HG03469 (cell line): ENCODE data around the gene MT1A.

Experiments
- ATAC-seq: cut with Tn5 transposase; IDR thresholded peaks from one replicate; pipeline ENCODE4 v1.9.1; 2021; ENCODE audit warnings: mild to moderate bottlenecking, moderate library complexity, moderate number of reproducible peaks; ENCODE audit not compliant: unreplicated experiment

MT1A gene

GRCh38 chr16:56630134-56630533 lies 8.3 kb upstream of the MT1A start:
- ATAC-seq, result peak; percentile 78

- no peak for ATAC-seq
These were observed 7.3 kb upstream of the MT1A start for GRCh38 chr16:56631197-56631596.

- no peak for ATAC-seq
These were observed 6.7 kb upstream of the MT1A start for GRCh38 chr16:56631832-56632155.

GRCh38 chr16:56632156-56632847 lies 6.2 kb upstream of the MT1A start, which contains the start of gene MT1M:
Gene MT1M (plus strand): TSS chr16:56632659. CDS start chr16:56632732, 73 bp downstream.
- ATAC-seq, result no peak

GRCh38 chr16:56632848-56633365 lies 5.6 kb upstream of the MT1A start:
- ATAC-seq, result no peak

- ATAC-seq, result no peak
These were observed 4.9 kb upstream of the MT1A start for GRCh38 chr16:56633535-56633934.

- ATAC-seq, result no peak
These were observed 3.6 kb upstream of the MT1A start for GRCh38 chr16:56634715-56635440.

GRCh38 chr16:56635441-56635967 lies 3.0 kb upstream of the MT1A start:
- no peak for ATAC-seq

- ATAC-seq, result no peak
These were observed 1.7 kb upstream of the MT1A start for GRCh38 chr16:56636616-56637413.

GRCh38 chr16:56639045-56639444 lies 579 bp downstream of the MT1A start:
- no peak for ATAC-seq

GRCh38 chr16:56640076-56640475 lies 1.6 kb downstream of the MT1A start:
- ATAC-seq, result no peak

- no peak for ATAC-seq
These were observed 2.7 kb downstream of the MT1A start for GRCh38 chr16:56641166-56641565.

GRCh38 chr16:56643080-56643778 lies 4.8 kb downstream of the MT1A start:
- ATAC-seq, result no peak

GRCh38 chr16:56643833-56644232 lies 5.4 kb downstream of the MT1A start:
- ATAC-seq, result no peak

GRCh38 chr16:56645311-56645710 lies 6.8 kb downstream of the MT1A start:
- ATAC-seq, result no peak

GRCh38 chr16:56645838-56646237 lies 7.4 kb downstream of the MT1A start:
- no peak for ATAC-seq

- no peak for ATAC-seq
These were observed 9.4 kb downstream of the MT1A start for GRCh38 chr16:56647641-56648431.

GRCh38 chr16:56649271-56649670 lies 10.8 kb downstream of the MT1A start:
- no peak for ATAC-seq

- no peak for ATAC-seq
These were observed 11.4 kb downstream of the MT1A start for GRCh38 chr16:56649820-56650219.

GRCh38 chr16:56651586-56651985 lies 13.1 kb downstream of the MT1A start, which contains the start of gene MT1B:
Gene MT1B (plus strand): TSS chr16:56651886. CDS start chr16:56651954, 68 bp downstream.
- ATAC-seq, result no peak
